H9 (cell line): ENCODE data around the gene DSG2. TPM values are rescaled to one million over a fixed set of nuclear protein-coding genes. Genes with fewer than 3 reads are reported as not detected.

Experiments used
- DNase-seq: peaks from one replicate; pipeline ENCODE4 v3.0.0-alpha.2; 2017
- H2AFZ ChIP-seq: one replicate; pipeline ENCODE4 v1.6.1; 2013; ENCODE audit warnings: mild to moderate bottlenecking, low read length, control low read depth, moderate library complexity
- H2AK5ac ChIP-seq: 2 replicates; pipeline ENCODE4 v1.6.1; 2013; ENCODE audit warnings: low read length, control low read depth, mixed read lengths; ENCODE audit not compliant: insufficient read length
- H2BK120ac ChIP-seq: one replicate; pipeline ENCODE4 v1.6.1; 2013; ENCODE audit warnings: low read depth, mild to moderate bottlenecking, low read length, control low read depth, inconsistent platforms; ENCODE audit not compliant: poor library complexity, severe bottlenecking
- H2BK12ac ChIP-seq: 2 replicates; pipeline ENCODE4 v1.6.1; 2013; ENCODE audit warnings: low read length, control low read depth, mixed read lengths, low read depth; ENCODE audit not compliant: insufficient read length
- H2BK15ac ChIP-seq: 2 replicates; pipeline ENCODE4 v1.6.1; 2013; ENCODE audit warnings: low read depth, low read length, control low read depth
- H2BK20ac ChIP-seq: one replicate; pipeline ENCODE4 v1.6.1; 2013; ENCODE audit warnings: low read depth, mild to moderate bottlenecking, low read length, control low read depth, inconsistent platforms; ENCODE audit not compliant: poor library complexity, severe bottlenecking
- H2BK5ac ChIP-seq: 2 replicates; pipeline ENCODE4 v1.6.1; 2013; ENCODE audit warnings: low read length, control low read depth, mixed read lengths; ENCODE audit not compliant: insufficient read length
- H3K14ac ChIP-seq: 2 replicates; pipeline ENCODE4 v1.6.1; 2013; ENCODE audit warnings: low read length, control low read depth; ENCODE audit not compliant: insufficient read depth
- H3K18ac ChIP-seq: 2 replicates; pipeline ENCODE4 v1.6.1; 2013; ENCODE audit warnings: low read depth, mild to moderate bottlenecking, mixed read lengths, low read length, control low read depth; ENCODE audit not compliant: insufficient read length
- H3K23ac ChIP-seq: 2 replicates; pipeline ENCODE4 v1.6.1; 2013; ENCODE audit warnings: low read length, control low read depth, mixed read lengths, low read depth; ENCODE audit not compliant: insufficient read length
- H3K23me2 ChIP-seq: 2 replicates; pipeline ENCODE4 v1.6.1; 2013; ENCODE audit warnings: low read depth, mild to moderate bottlenecking, mixed read lengths, low read length, control low read depth; ENCODE audit not compliant: insufficient read length, poor library complexity, severe bottlenecking
- H3K27ac ChIP-seq: 2 replicates; pipeline ENCODE4 v1.5.1; 2013; ENCODE audit warnings: low read length, control low read depth, mixed read lengths, low read depth; ENCODE audit not compliant: insufficient read length
- H3K27me3 ChIP-seq: 2 replicates; pipeline ENCODE4 v1.6.1; 2013; ENCODE audit warnings: low read length, control low read depth, inconsistent platforms; ENCODE audit not compliant: insufficient read depth
- H3K4ac ChIP-seq: 2 replicates; pipeline ENCODE4 v1.6.1; 2013; ENCODE audit warnings: low read depth, mild to moderate bottlenecking, control low read depth, inconsistent platforms, low read length, moderate library complexity
- H3K4me1 ChIP-seq: 2 replicates; pipeline ENCODE4 v1.6.1; 2013; ENCODE audit warnings: low read length, control low read depth, inconsistent platforms; ENCODE audit not compliant: insufficient read depth
- H3K4me2 ChIP-seq: 2 replicates; pipeline ENCODE4 v1.6.1; 2013; ENCODE audit warnings: low read length, control low read depth, mixed read lengths; ENCODE audit not compliant: insufficient read length, insufficient read depth
- H3K56ac ChIP-seq: 2 replicates; pipeline ENCODE4 v1.6.1; 2013; ENCODE audit warnings: low read depth, mild to moderate bottlenecking, mixed read lengths, low read length, control low read depth; ENCODE audit not compliant: insufficient read length
- H3K79me1 ChIP-seq: 2 replicates; pipeline ENCODE4 v1.6.1; 2013; ENCODE audit warnings: low read depth, mild to moderate bottlenecking, moderate library complexity, low read length, control low read depth, inconsistent platforms; ENCODE audit not compliant: insufficient read depth, poor library complexity, severe bottlenecking
- H3K79me2 ChIP-seq: 2 replicates; pipeline ENCODE4 v1.6.1; 2013; ENCODE audit warnings: low read length, control low read depth, inconsistent platforms; ENCODE audit not compliant: insufficient read depth
- H3K9ac ChIP-seq: 2 replicates; pipeline ENCODE4 v1.6.1; 2013; ENCODE audit warnings: low read length, control low read depth, mixed read lengths; ENCODE audit not compliant: insufficient read length; ENCODE audit errors: extremely low read depth
- H3K9me3 ChIP-seq: one replicate; pipeline ENCODE4 v1.6.1; 2013; ENCODE audit warnings: low read depth, low read length, inconsistent platforms; ENCODE audit not compliant: control insufficient read depth
- H3T11ph ChIP-seq: one replicate; pipeline ENCODE4 v1.6.1; 2013; ENCODE audit warnings: mild to moderate bottlenecking, low read length, control low read depth, inconsistent platforms
- H4K20me1 ChIP-seq: one replicate; pipeline ENCODE4 v1.6.1; 2013; ENCODE audit not compliant: control insufficient read depth, insufficient read length, insufficient read depth
- H4K5ac ChIP-seq: 2 replicates; pipeline ENCODE4 v1.6.1; 2013; ENCODE audit warnings: low read depth, mild to moderate bottlenecking, mixed read lengths, low read length, control low read depth; ENCODE audit not compliant: insufficient read length
- H4K8ac ChIP-seq: replicated peaks from 2 replicates; pipeline ENCODE4 v1.6.1; 2013; ENCODE audit warnings: low read length, control low read depth, mixed read lengths, low read depth; ENCODE audit not compliant: insufficient read length
- H4K91ac ChIP-seq: 2 replicates; pipeline ENCODE4 v1.6.1; 2013; ENCODE audit warnings: low read depth, mild to moderate bottlenecking, moderate library complexity, mixed read lengths, low read length, control low read depth; ENCODE audit not compliant: insufficient read length
- H3K27ac Mint-ChIP-seq, 3 experiments: 2 replicates in 2 of 3; 3 replicates in 1 of 3; pipeline ENCODE4 v1.8.0; 2020 to 2021; ENCODE audit warnings: mixed read lengths in 3 of 3, mild to moderate bottlenecking in 1 of 3, moderate library complexity in 1 of 3
- H3K27me3 Mint-ChIP-seq: 2 replicates; pipeline ENCODE4 v1.8.0; 2021; ENCODE audit warnings: low read depth, mild to moderate bottlenecking, moderate library complexity, mixed read lengths
- H3K36me3 Mint-ChIP-seq, 3 experiments: 2 replicates in 2 of 3; 3 replicates in 1 of 3; pipeline ENCODE4 v1.8.0; 2020 to 2021; ENCODE audit warnings: low read depth in 3 of 3, mixed read lengths in 3 of 3; ENCODE audit not compliant: insufficient read depth in 1 of 3
- H3K4me1 Mint-ChIP-seq, 2 experiments: 2 replicates each; pipeline ENCODE4 v1.8.0; 2020; ENCODE audit warnings: mixed read lengths in 2 of 2
- H3K4me3 Mint-ChIP-seq, 2 experiments: 2 replicates in 1 of 2; 3 replicates in 1 of 2; pipeline ENCODE4 v1.8.0; 2020 to 2021; ENCODE audit warnings: mild to moderate bottlenecking in 2 of 2, mixed read lengths in 2 of 2, moderate library complexity in 1 of 2
- H3K9me3 Mint-ChIP-seq, 2 experiments: 2 replicates in 1 of 2; 3 replicates in 1 of 2; pipeline ENCODE4 v1.8.0; 2020; ENCODE audit warnings: mild to moderate bottlenecking in 2 of 2, mixed read lengths in 2 of 2, moderate library complexity in 1 of 2
- WGBS: extraction: QIAGEN DNeasy Blood & Tissue Kit; methylation state at CpG from one replicate; pipeline ENCODE4 v1.1.7; 2013; ENCODE audit warnings: missing lambda C conversion rate, low lambda C conversion rate, mixed read lengths; ENCODE audit not compliant: insufficient read length; ENCODE audit errors: extremely low coverage; 5-methylcytosine and 5-hydroxymethylcytosine counted together
- total RNA-seq: library from RNA; stranded (reverse); gene quantifications from 2 replicates; pipeline ENCODE4 v1.2.1, GENCODE V29; 2021
- TF ChIP-seq, protein P1 (sequence below): fragments of 200-600 bp; sonication (generic); conservative IDR thresholded peaks from 3 replicates; pipeline ENCODE4 v1.8.0; 2021; ENCODE audit warnings: antibody characterized with exemption, mild to moderate bottlenecking

DSG2 gene
- total RNA-seq, 1 experiment from 2014 or later, result 107 TPM

GRCh38 chr18:31493171-31493570, 4.8 kb upstream of the DSG2 start:
- H2AFZ ChIP-seq, result no peak overlapping the region
- H3K27ac Mint-ChIP-seq, result no peak overlapping the region

More at GRCh38 chr18:31493171-31493570, 4.8 kb upstream of the DSG2 start:
- Histone ChIP-seq H3K14ac (no peak overlapping the region), H4K91ac (no peak overlapping the region), H3T11ph (no peak overlapping the region), H4K20me1 (no peaks in the 10 kb centered on the region), H4K8ac (no peak overlapping the region), H3K23me2 (peaks cover 4% of the 10 kb centered on the region), H4K5ac (no peak overlapping the region), H3K18ac (no peak overlapping the region), H3K79me1 (no peaks in the 10 kb centered on the region), H2BK120ac (no peak overlapping the region), H2BK12ac (no peak overlapping the region), H3K79me2 (no peaks in the 10 kb centered on the region), H3K4me1 (no peaks in the 10 kb centered on the region), H3K56ac (no peak overlapping the region), H3K4me2 (no peak overlapping the region), H2AK5ac (no peak overlapping the region), H2BK15ac (no peak overlapping the region), H2BK20ac (no peak overlapping the region), H3K9ac (no peak overlapping the region), H2BK5ac (no peak overlapping the region), H3K4ac (no peak overlapping the region), H3K27ac (no peak overlapping the region), H3K23ac (no peak overlapping the region), H3K9me3 (no peaks in the 10 kb centered on the region), H3K27me3 (no peaks in the 10 kb centered on the region)
- peaks cover 3% of the 10 kb centered on the region for H3K27me3 Mint-ChIP-seq
- DNase-seq, result no peak
- no CpG with 5 or more reads among the region's 7 CpGs for WGBS
- H3K4me3 Mint-ChIP-seq, result no peak overlapping the region
- peaks cover 7 to 9% of the 10 kb centered on the region in 2 experiments; a peak in 3 of 4 replicates for H3K4me1 Mint-ChIP-seq
- TF ChIP-seq, protein P1, sequence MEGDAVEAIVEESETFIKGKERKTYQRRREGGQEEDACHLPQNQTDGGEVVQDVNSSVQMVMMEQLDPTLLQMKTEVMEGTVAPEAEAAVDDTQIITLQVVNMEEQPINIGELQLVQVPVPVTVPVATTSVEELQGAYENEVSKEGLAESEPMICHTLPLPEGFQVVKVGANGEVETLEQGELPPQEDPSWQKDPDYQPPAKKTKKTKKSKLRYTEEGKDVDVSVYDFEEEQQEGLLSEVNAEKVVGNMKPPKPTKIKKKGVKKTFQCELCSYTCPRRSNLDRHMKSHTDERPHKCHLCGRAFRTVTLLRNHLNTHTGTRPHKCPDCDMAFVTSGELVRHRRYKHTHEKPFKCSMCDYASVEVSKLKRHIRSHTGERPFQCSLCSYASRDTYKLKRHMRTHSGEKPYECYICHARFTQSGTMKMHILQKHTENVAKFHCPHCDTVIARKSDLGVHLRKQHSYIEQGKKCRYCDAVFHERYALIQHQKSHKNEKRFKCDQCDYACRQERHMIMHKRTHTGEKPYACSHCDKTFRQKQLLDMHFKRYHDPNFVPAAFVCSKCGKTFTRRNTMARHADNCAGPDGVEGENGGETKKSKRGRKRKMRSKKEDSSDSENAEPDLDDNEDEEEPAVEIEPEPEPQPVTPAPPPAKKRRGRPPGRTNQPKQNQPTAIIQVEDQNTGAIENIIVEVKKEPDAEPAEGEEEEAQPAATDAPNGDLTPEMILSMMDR, result no peak
- H3K36me3 Mint-ChIP-seq, result no peaks in the 10 kb centered on the region
- no peaks in the 10 kb centered on the region for H3K9me3 Mint-ChIP-seq
